RWPE2 (cell line): ENCODE results near the gene GLG1.
A peak's percentile ranks its signal among the peaks of the same experiment; 100 is the strongest.

Experiments used
- ATAC-seq: fragments of 200-7000 bp; cut with Tn5 transposase; 3 replicates; pipeline ENCODE4 v1.9.1; 2021; ENCODE audit warnings: low read depth
- DNase-seq: peaks from one replicate; pipeline ENCODE4 v3.0.0-alpha.2; 2020; ENCODE audit warnings: low spot score
- H3K27ac ChIP-seq: fragments of 450-650 bp; 2 replicates; pipeline ENCODE4 v1.5.1; 2017; ENCODE audit warnings: mild to moderate bottlenecking; ENCODE audit not compliant: poor library complexity, severe bottlenecking
- H3K27me3 ChIP-seq: fragments of 250-450 bp; sonication (Bioruptor Pico); 2 replicates; pipeline ENCODE4 v1.5.1; 2021; ENCODE audit warnings: mild to moderate bottlenecking, moderate library complexity; ENCODE audit not compliant: insufficient read depth, poor library complexity, severe bottlenecking
- H3K36me3 ChIP-seq: fragments of 250-450 bp; sonication (Bioruptor Pico); 2 replicates; pipeline ENCODE4 v1.5.1; 2020; ENCODE audit warnings: low read depth, mild to moderate bottlenecking, moderate library complexity
- H3K4me1 ChIP-seq: fragments of 250-450 bp; sonication (Bioruptor Pico); 2 replicates; pipeline ENCODE4 v1.5.1; 2021; ENCODE audit warnings: mild to moderate bottlenecking, moderate library complexity; ENCODE audit not compliant: insufficient read depth, poor library complexity, severe bottlenecking
- H3K4me3 ChIP-seq: fragments of 250-450 bp; sonication (Bioruptor Pico); 2 replicates; pipeline ENCODE4 v1.5.1; 2021; ENCODE audit warnings: mild to moderate bottlenecking, moderate library complexity; ENCODE audit not compliant: severe bottlenecking
- H3K9me3 ChIP-seq: fragments of 250-450 bp; sonication (Bioruptor Pico); 2 replicates; pipeline ENCODE4 v1.5.1; 2021; ENCODE audit warnings: mild to moderate bottlenecking, moderate library complexity; ENCODE audit not compliant: severe bottlenecking
- CTCF ChIP-seq: fragments of 450-650 bp; IDR thresholded peaks from one replicate; pipeline ENCODE4 v1.5.1; 2017; ENCODE audit warnings: mild to moderate bottlenecking, moderate library complexity; ENCODE audit not compliant: poor library complexity, severe bottlenecking

The GLG1 gene

GRCh38 chr16:74450967-74451760, 155.8 kb downstream of the GLG1 start:
- peak overlapping the region; percentile 99 for H3K27ac ChIP-seq

GRCh38 chr16:74450236-74450635, 156.7 kb downstream of the GLG1 start:
- Histone ChIP-seq H3K4me3 (no peak overlapping the region), H3K9me3 (no peaks in the 10 kb centered on the region), H3K36me3 (peaks cover 37% of the 10 kb centered on the region), H3K27ac (peak overlapping the region; percentile 99), H3K27me3 (no peaks in the 10 kb centered on the region), H3K4me1 (peaks cover 39% of the 10 kb centered on the region)
- no peak for DNase-seq
- ATAC-seq = no peak
- TF ChIP-seq CTCF = no peak

More at GRCh38 chr16:74450967-74451760, 155.8 kb downstream of the GLG1 start:
- TF ChIP-seq CTCF = no peak
- no peaks in the 10 kb centered on the region for H3K27me3 ChIP-seq
- peaks cover 38% of the 10 kb centered on the region for H3K36me3 ChIP-seq
- H3K9me3 ChIP-seq = no peaks in the 10 kb centered on the region
- ATAC-seq = no peak
- DNase-seq = no peak
- H3K4me3 ChIP-seq = no peak overlapping the region
- H3K4me1 ChIP-seq = peaks cover 48% of the 10 kb centered on the region

- DNase-seq = peak; percentile 85
- H3K36me3 ChIP-seq = peaks cover 37% of the 10 kb centered on the region
- ATAC-seq = peak; percentile 89
- H3K4me3 ChIP-seq = no peak overlapping the region
- TF ChIP-seq CTCF = peak; percentile 44
- H3K9me3 ChIP-seq = no peaks in the 10 kb centered on the region
- no peaks in the 10 kb centered on the region for H3K27me3 ChIP-seq
- peaks cover 32% of the 10 kb centered on the region for H3K4me1 ChIP-seq
- H3K27ac ChIP-seq = peak overlapping the region; percentile 99
Measured at GRCh38 chr16:74449470-74449869, 157.4 kb downstream of the GLG1 start.

GRCh38 chr16:74448990-74449389, 157.9 kb downstream of the GLG1 start:
- H3K4me3 ChIP-seq = no peak overlapping the region

More at GRCh38 chr16:74448990-74449389, 157.9 kb downstream of the GLG1 start:
- ATAC-seq (peak; percentile 92), DNase-seq (peak; percentile 77)
- Histone ChIP-seq H3K27ac (peak overlapping the region; percentile 99), H3K9me3 (no peaks in the 10 kb centered on the region), H3K36me3 (peaks cover 37% of the 10 kb centered on the region), H3K27me3 (no peaks in the 10 kb centered on the region), H3K4me1 (peaks cover 32% of the 10 kb centered on the region)
- TF ChIP-seq CTCF = no peak
